Measurements from ENCODE around the gene PRKCD.

DNA sequence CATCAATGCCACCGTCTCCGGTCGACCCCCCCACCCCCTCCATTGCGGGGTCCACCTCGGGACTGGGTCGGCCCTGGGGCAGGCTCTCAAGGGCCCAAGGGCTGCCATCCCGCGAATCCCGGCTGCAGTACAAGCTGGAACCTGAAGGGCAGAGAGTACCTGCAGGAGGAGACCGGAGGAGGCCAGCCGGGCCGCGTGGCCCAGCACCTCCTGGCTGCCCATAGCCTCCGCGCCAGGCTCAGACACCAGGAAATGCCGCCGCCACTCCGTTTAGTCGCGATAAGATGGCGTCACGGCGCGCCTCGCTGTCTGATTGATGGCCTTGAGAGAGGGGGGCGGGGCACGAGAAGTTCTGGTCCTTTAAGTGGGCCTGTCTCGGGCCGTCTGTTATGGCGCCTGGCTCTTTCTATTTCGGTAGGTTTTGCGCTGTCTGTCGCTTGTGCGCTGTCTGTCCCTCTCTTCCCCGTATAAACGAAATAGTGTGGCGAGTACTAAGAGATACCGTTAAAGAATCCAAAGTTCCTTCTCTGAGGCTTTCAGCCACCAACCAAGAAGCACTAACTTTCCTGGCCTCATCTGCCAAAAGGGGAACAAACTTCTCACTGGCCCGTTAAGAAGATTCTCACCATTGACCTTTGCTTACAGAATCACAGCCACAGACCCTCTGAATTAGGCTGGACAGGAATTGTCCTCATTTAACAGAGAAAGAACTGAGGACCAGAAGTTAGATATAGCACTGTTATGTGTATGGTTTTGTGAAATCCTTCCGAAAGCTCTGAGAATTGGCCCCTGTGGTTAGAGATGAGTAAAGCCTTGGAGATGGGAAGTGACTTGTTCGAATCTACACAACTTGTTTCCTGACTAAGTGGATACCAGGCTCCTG is 30.6 kb upstream of the PRKCD start, which contains the start of gene RFT1:
- no peak for TF ChIP-seq EZH2 (IDR thresholded peaks at IDR 0.05)
- peak; percentile 89 for TF ChIP-seq POLR2AphosphoS5 (IDR thresholded peaks at IDR 0.05; ENCODE audit: borderline replicate concordance, low read depth, low read length)
- no peak for TF ChIP-seq FOXP2 (optimal IDR thresholded peaks at IDR 0.05; ENCODE audit: control extremely low read depth, extremely low read length, insufficient read depth)

Data from SK-N-MC (cell line).